ENCODE measurements around the gene PPWD1.

DNA sequence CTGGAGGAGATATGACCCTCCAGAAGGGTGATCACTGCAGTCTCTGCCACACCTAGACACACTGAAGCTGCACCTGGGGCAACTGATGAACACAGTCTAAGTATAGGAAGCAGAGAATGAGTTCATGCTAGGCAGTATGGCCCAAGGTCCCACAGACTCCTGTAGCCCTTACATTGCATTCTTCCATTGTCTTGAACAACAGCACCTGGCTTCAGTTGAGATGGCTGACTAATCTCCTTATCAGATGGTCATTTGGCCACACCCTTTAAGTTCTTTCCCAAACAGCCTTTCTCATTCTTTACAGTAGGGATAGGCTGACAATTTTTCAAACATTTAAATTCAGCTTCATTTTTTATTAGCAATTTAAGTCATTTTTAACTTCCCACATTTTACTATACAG, 23.3 kb upstream of the PPWD1 start:
- TF ChIP-seq, protein P1, sequence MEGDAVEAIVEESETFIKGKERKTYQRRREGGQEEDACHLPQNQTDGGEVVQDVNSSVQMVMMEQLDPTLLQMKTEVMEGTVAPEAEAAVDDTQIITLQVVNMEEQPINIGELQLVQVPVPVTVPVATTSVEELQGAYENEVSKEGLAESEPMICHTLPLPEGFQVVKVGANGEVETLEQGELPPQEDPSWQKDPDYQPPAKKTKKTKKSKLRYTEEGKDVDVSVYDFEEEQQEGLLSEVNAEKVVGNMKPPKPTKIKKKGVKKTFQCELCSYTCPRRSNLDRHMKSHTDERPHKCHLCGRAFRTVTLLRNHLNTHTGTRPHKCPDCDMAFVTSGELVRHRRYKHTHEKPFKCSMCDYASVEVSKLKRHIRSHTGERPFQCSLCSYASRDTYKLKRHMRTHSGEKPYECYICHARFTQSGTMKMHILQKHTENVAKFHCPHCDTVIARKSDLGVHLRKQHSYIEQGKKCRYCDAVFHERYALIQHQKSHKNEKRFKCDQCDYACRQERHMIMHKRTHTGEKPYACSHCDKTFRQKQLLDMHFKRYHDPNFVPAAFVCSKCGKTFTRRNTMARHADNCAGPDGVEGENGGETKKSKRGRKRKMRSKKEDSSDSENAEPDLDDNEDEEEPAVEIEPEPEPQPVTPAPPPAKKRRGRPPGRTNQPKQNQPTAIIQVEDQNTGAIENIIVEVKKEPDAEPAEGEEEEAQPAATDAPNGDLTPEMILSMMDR (IDR thresholded peaks at IDR 0.05 in 8 of 11, conservative IDR thresholded peaks at IDR 0.05 in 3 of 11): no peak
- TF ChIP-seq POLR2A (IDR thresholded peaks at IDR 0.05): no peak

Measured in spleen (tissue), 7 donors.